ENCODE measurements around the gene FAM114A2.

GRCh38 chr5:153983885-153984284 lies 54.8 kb downstream of the FAM114A2 start:
- no peak for TF ChIP-seq CTCF (IDR thresholded peaks at IDR 0.05)
- no peak for TF ChIP-seq POLR2A (IDR thresholded peaks at IDR 0.05)

Measured in body of pancreas (tissue), 4 donors.